HCT116 (cell line): ENCODE data around the gene DLG5.

Experiments
- CTCF ChIP-seq, 3 experiments: fragments of 200-600 bp in 1 of 3; sonication (generic) in 1 of 3; IDR thresholded peaks in 2 of 3; conservative IDR thresholded peaks in 1 of 3; 2 replicates each; pipeline ENCODE4 v1.5.1; 2012 to 2017; ENCODE audit warnings: low read depth in 2 of 3, low read length in 2 of 3, antibody characterized with exemption in 1 of 3, borderline replicate concordance in 1 of 3, control low read depth in 1 of 3, mild to moderate bottlenecking in 1 of 3, mixed read lengths in 1 of 3, mixed run types in 1 of 3, moderate library complexity in 1 of 3; ENCODE audit not compliant: insufficient read depth in 1 of 3
- EGR1 ChIP-seq: IDR thresholded peaks from 2 replicates; pipeline ENCODE4 v1.6.1; 2012; ENCODE audit warnings: low read depth
- POLR2A ChIP-seq: IDR thresholded peaks from 2 replicates; pipeline ENCODE4 v1.7.0; 2011; ENCODE audit warnings: borderline replicate concordance; ENCODE audit not compliant: insufficient read depth, insufficient read length; ENCODE audit errors: extremely low read depth
- RAD21 ChIP-seq: IDR thresholded peaks from 2 replicates; pipeline ENCODE4 v1.6.1; 2012; ENCODE audit warnings: low read depth, mild to moderate bottlenecking
- YY1 ChIP-seq: IDR thresholded peaks from 2 replicates; pipeline ENCODE4 v1.6.1; 2011; ENCODE audit warnings: low read length, low read depth, moderate library complexity, mild to moderate bottlenecking; ENCODE audit not compliant: insufficient replicate concordance; ENCODE audit errors: extremely low read depth
- TF ChIP-seq, protein P1 (sequence below): IDR thresholded peaks from 2 replicates; pipeline ENCODE4 v1.6.1; 2012

DNA sequence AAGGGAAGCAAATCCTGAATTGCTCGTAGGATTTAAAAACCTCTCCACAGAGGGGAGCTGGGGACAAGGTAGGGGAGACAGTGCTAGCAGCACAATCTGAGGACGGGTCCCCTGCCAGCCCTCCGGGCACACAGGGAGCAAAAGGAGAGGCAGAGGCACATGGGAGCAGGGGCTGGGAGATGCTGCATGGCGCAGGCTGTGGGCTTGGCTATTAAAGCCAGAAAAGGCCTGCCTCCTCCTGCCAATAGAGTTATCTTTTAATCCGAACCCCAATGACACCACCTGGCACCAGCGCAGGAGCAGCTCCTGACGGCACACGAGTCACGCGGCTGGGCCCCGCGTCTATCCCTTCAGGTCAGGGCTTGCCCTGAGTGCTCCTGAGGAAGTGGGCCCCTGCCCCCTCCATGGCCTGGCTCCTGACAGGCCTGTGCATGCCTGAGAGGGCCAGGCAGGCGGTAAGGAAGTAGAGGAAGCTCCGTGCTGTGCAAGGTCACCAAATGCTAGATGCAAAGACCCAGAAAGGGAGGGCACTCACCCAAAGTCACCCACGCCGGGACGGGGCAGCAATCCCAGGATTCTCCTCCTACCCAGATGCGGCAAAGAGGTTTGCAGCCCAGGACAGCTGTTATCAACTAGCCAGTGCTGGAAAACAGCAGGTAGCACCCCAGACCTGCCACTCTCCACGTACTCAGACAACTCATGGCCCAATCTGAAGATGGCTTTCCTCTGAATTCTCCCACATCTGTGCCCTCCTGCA is 28.1 kb downstream of the DLG5 start:
- TF ChIP-seq POLR2A (no peak), CTCF (IDR thresholded peaks at IDR 0.05 in 2 of 3, conservative IDR thresholded peaks at IDR 0.05 in 1 of 3; ENCODE audit: borderline replicate concordance in 1 of 3, insufficient read depth in 1 of 3, low read depth in 2 of 3, low read length in 2 of 3) (no peak), RAD21 (no peak), YY1 (no peak), EGR1 (no peak)
- TF ChIP-seq, protein P1, sequence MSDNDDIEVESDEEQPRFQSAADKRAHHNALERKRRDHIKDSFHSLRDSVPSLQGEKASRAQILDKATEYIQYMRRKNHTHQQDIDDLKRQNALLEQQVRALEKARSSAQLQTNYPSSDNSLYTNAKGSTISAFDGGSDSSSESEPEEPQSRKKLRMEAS, result peak; percentile 55
